Right lobe of liver (tissue), 6 donors: ENCODE measurements around the gene FNDC10. TPM values are rescaled to one million over a fixed set of nuclear protein-coding genes. Genes with fewer than 3 reads are reported as not detected.

ENCODE experiments used
- ATAC-seq, 4 donors: fragments of 200-7000 bp; cut with Tn5 transposase; one replicate each; pipeline ENCODE4 v1.9.1; 2020; ENCODE audit warnings: mild to moderate bottlenecking in 4 of 4, moderate library complexity in 4 of 4
- DNase-seq, 3 donors: peaks; one replicate each; pipeline ENCODE4 v3.0.0-alpha.2; 2020
- H3K27ac ChIP-seq, 3 donors: fragments of 200-600 bp; one replicate each; pipeline ENCODE4 v1.8.0; 2022
- H3K27me3 ChIP-seq, 2 donors: fragments of 200-600 bp; one replicate each; pipeline ENCODE4 v1.8.0; 2022
- H3K36me3 ChIP-seq, 4 donors: fragments of 200-600 bp; sonication (generic) in 1 of 4; one replicate each; pipeline versions ENCODE4 v1.5.1 to v1.8.0; 2017 to 2022; ENCODE audit warnings: control low read depth in 1 of 4
- H3K4me1 ChIP-seq, 4 donors: fragments of 200-600 bp; sonication (generic) in 1 of 4; one replicate each; pipeline versions ENCODE4 v1.5.1 to v1.8.0; 2017 to 2022; ENCODE audit warnings: control low read depth in 1 of 4
- H3K4me3 ChIP-seq, 3 donors: fragments of 200-600 bp; one replicate each; pipeline ENCODE4 v1.8.0; 2022
- H3K9me3 ChIP-seq, 4 donors: fragments of 200-600 bp; sonication (generic) in 1 of 4; one replicate each; pipeline versions ENCODE4 v1.5.1 to v1.8.0; 2017 to 2022; ENCODE audit warnings: control low read depth in 1 of 4
- POLR2A ChIP-seq: fragments of 450-650 bp; IDR thresholded peaks from one replicate; pipeline ENCODE4 v1.6.1; 2017; ENCODE audit warnings: antibody characterized with exemption, mild to moderate bottlenecking
- WGBS: methylation state at CpG from one replicate; pipeline ENCODE4 v1.1.6; 2018; ENCODE audit warnings: low coverage, low lambda C conversion rate; ENCODE audit not compliant: insufficient coverage; ENCODE audit errors: missing lambda C conversion rate; 5-methylcytosine and 5-hydroxymethylcytosine counted together
- intact Hi-C, 2 donors: fragments of 100-400 bp; cut with DNase I; formaldehyde crosslinking; loops; one replicate each; pipeline versions ENCODE4 v1.11.2 to v1.14.1; 2022
- total RNA-seq, 6 experiments: library from RNA; depleted of rRNA in 2 of 6; stranded (reverse); fragments of >200 nt in 2 of 6; fragmentation: NEBNext Ultra II Directional in 3 of 6; extraction: Animal tissue kit (Norgen Biotek cat#: 25700) in 3 of 6; gene quantifications; one replicate each; pipeline versions ENCODE4 v1.1.0 to v1.2.4, GENCODE V29; 2016 to 2023
- TF ChIP-seq, protein P1 (sequence below), 4 donors: fragments of 200-600 bp in 3 of 4; fragments of 450-650 bp in 1 of 4; IDR thresholded peaks; one replicate each; pipeline versions ENCODE4 v1.5.1 to v1.8.0; 2016 to 2022; ENCODE audit warnings: antibody characterized with exemption in 4 of 4, mild to moderate bottlenecking in 2 of 4
- donor health status: DM: no; HTN: yes; CAD: no.
- donor health status: DM: no; HTN: no; CAD: no.
- donor health status: DM: no; HTN: no; CAD: no.
- donor health status: DM: no; HTN: yes; CAD: no.
- donor health status: DM: no; HTN: yes; CAD: no.

FNDC10 gene
- total RNA-seq, 6 experiments from 2014 or later = 0.09 to 1.6 (median 0.46) TPM

GRCh38 chr1:1625404-1625775, 25.5 kb upstream of the FNDC10 start:
- H3K27ac ChIP-seq = no peak overlapping the region
- WGBS = 70% methylated on average over 3 of the region's 28 CpGs
- no peaks in the 10 kb centered on the region for H3K4me1 ChIP-seq
- DNase-seq (peak in 2 of 3 donors; percentile 39), ATAC-seq (no peak)
- peaks cover 0 to 4% (median 2%) of the 10 kb centered on the region in 4 donors for H3K36me3 ChIP-seq
- H3K4me3 ChIP-seq = no peak overlapping the region
- TF ChIP-seq, protein P1, sequence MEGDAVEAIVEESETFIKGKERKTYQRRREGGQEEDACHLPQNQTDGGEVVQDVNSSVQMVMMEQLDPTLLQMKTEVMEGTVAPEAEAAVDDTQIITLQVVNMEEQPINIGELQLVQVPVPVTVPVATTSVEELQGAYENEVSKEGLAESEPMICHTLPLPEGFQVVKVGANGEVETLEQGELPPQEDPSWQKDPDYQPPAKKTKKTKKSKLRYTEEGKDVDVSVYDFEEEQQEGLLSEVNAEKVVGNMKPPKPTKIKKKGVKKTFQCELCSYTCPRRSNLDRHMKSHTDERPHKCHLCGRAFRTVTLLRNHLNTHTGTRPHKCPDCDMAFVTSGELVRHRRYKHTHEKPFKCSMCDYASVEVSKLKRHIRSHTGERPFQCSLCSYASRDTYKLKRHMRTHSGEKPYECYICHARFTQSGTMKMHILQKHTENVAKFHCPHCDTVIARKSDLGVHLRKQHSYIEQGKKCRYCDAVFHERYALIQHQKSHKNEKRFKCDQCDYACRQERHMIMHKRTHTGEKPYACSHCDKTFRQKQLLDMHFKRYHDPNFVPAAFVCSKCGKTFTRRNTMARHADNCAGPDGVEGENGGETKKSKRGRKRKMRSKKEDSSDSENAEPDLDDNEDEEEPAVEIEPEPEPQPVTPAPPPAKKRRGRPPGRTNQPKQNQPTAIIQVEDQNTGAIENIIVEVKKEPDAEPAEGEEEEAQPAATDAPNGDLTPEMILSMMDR (IDR thresholded peaks at IDR 0.05) = no peak
- TF ChIP-seq POLR2A = no peak
- H3K27me3 ChIP-seq = no peaks in the 10 kb centered on the region
- H3K9me3 ChIP-seq = no peaks in the 10 kb centered on the region
- intact Hi-C loops = loop anchor here in 1 of 2 donors (10.0 kb wide), 1 partner anchor 49 kb away; no protein-coding TSS in a partner anchor

DNA sequence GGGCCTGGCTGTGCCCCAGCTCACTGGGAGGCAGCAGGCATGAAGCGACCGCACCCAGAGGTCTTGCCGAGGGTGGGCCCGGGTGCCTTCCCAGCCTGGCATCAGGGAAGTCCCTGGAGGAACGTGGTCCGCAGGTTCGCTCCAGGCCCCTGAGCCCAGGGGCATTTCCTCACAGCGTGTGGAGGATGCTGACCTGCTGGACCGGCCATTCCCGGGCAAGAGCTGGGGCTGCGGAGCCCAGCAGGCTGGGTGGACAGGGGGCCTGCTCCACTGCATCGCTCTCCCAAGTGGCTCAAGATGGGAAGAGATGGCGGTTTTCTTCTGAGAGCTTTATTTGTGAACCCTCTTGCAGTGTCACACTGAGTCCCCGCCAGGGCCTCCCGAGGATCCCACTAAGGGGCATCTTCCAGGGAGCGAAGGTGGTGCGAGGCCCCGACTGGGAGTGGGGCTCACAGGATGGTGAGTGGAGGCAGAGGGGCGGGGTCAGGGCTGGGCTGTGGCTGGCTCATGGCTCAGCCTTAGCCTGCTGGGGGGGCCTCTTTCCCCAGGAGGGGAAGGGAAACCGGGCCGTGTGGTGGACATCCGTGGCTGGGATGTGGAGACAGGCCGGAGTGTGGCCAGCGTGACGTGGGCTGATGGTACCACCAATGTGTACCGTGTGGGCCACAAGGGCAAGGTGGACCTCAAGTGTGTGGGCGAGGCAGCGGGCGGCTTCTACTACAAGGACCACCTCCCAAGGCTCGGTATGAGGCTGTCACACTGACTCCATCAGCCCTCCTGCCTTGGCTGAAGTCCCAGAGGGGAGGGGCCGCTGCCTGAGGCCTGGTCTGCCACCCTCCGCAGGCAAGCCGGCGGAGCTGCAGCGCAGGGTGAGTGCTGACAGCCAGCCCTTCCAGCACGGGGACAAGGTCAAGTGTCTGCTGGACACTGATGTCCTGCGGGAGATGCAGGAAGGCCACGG, 24.8 kb upstream of the FNDC10 start:
- no peak for TF ChIP-seq POLR2A
- TF ChIP-seq, protein P1 (IDR thresholded peaks at IDR 0.05) = no peak
- intact Hi-C loops = loop anchor here in 1 of 2 donors (10.0 kb wide), 1 partner anchor 50 kb away; no protein-coding TSS in a partner anchor
- Histone ChIP-seq H3K27ac (no peak overlapping the region), H3K4me3 (no peak overlapping the region), H3K36me3 (peaks cover 0 to 4% (median 2%) of the 10 kb centered on the region in 4 donors), H3K27me3 (no peaks in the 10 kb centered on the region), H3K9me3 (no peaks in the 10 kb centered on the region), H3K4me1 (no peaks in the 10 kb centered on the region)
- ATAC-seq (no peak), DNase-seq (peak in 2 of 3 donors; percentile 44 to 51)
- WGBS = no CpG with 5 or more reads among the region's 38 CpGs

DNA sequence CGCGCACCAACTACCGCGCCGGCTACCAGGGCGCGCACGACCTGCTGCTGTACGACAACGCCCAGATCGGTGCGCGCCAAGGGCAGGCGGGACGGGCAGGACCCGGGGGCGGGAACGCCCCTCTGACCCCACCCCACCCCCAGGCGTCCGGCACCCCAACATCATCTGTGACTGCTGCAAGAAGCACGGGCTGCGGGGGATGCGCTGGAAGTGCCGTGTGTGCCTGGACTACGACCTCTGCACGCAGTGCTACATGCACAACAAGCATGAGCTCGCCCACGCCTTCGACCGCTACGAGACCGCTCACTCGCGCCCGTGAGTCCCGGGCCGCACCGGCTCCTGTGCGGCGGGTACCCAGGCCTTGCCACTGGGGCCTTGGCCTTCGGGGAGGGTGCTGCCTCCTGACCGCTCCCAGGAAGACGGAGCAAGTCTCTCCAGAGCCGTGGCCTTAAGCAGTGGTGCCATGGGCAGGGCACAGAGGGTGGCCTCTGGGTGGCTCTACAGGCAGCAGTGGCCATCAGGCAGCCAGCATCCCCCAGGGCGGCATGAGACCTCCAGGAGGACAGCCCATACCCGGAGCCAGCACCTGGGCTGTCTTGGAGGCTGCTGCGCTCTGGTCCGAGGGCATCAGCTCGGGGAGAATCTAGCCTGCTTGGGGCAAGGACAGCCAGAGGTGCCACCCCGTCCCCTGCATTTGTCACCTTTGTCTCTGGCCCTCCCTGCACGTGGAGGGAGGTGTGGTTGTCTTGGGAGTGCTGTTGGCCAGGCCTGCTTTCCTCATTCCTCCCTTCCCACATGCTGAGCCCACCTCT, 23.9 kb upstream of the FNDC10 start:
- Histone ChIP-seq H3K36me3 (peaks cover 0 to 4% (median 2%) of the 10 kb centered on the region in 4 donors), H3K27me3 (no peaks in the 10 kb centered on the region), H3K9me3 (no peaks in the 10 kb centered on the region), H3K27ac (no peak overlapping the region), H3K4me1 (no peaks in the 10 kb centered on the region), H3K4me3 (no peak overlapping the region)
- no CpG with 5 or more reads among the region's 51 CpGs for WGBS
- intact Hi-C loops = loop anchor here in 1 of 2 donors (10.0 kb wide), 1 partner anchor 51 kb away; no protein-coding TSS in a partner anchor
- DNase-seq = peak in 2 of 3 donors; percentile 9 to 56
- ATAC-seq = no peak
- no peak for TF ChIP-seq POLR2A
- TF ChIP-seq, protein P1 (IDR thresholded peaks at IDR 0.05) = no peak

DNA sequence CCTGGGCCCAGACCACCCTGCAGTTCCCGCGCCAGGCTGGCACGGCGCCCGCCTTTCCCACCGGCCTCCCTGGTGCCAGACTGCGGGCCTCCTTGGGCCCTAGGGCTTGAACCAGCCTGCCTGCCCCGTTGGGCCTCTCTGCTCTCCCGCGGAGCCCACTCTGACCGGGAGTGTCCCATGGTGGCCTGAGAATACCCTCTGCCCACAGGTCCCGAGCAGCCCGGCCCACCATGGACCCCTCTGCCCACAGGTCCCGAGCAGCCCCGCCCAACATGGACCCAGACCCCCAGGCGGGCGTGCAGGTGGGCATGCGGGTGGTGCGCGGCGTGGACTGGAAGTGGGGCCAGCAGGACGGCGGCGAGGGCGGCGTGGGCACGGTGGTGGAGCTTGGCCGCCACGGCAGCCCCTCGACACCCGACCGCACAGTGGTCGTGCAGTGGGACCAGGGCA, 23.3 kb upstream of the FNDC10 start:
- Histone ChIP-seq H3K4me3 (no peak overlapping the region), H3K9me3 (no peaks in the 10 kb centered on the region), H3K27me3 (no peaks in the 10 kb centered on the region), H3K27ac (no peak overlapping the region), H3K36me3 (peaks cover 0 to 4% (median under 1%) of the 10 kb centered on the region in 4 donors), H3K4me1 (no peaks in the 10 kb centered on the region)
- 80% methylated on average over 1 of the region's 33 CpGs for WGBS
- intact Hi-C loops = loop anchor here in 1 of 2 donors (10.0 kb wide), 1 partner anchor 52 kb away; no protein-coding TSS in a partner anchor
- DNase-seq (peak in 1 of 3 donors; percentile 47), ATAC-seq (no peak)
- no peak for TF ChIP-seq POLR2A
- TF ChIP-seq, protein P1 (IDR thresholded peaks at IDR 0.05) = no peak
